CD4-positive, alpha-beta T cell (primary cell): Measurements from ENCODE around the gene TAAR2. TPM values are rescaled to one million over a fixed set of nuclear protein-coding genes. Genes with fewer than 3 reads are reported as not detected.

Source experiments
- ATAC-seq: fragments of 200-7000 bp; cut with Tn5 transposase; one replicate; pipeline ENCODE4 v1.10.0; 2022; ENCODE audit warnings: mild to moderate bottlenecking; ENCODE audit not compliant: poor library complexity
- CTCF ChIA-PET: fragments of 350-600 bp; sonication (Branson Sonifier 250); formaldehyde crosslinking; loops from one replicate; lab custom pipeline; 2021; ENCODE audit warnings: antibody characterized with exemption, inconsistent platforms; lab: Charles Lee
- POLR2A ChIA-PET: fragments of 350-600 bp; sonication (Branson Sonifier 250); formaldehyde crosslinking; loops from one replicate; lab custom pipeline; 2021; ENCODE audit warnings: antibody characterized with exemption, inconsistent platforms; lab: Charles Lee
- DNase-seq, 14 experiments: peaks; one replicate each; pipeline ENCODE4 v3.0.0-alpha.2; 2013 to 2020; ENCODE audit warnings: mixed read lengths in 2 of 14
- H3K27ac ChIP-seq, 2 donors: one replicate each; pipeline versions ENCODE4 v1.5.1 to v1.7.0; 2013; ENCODE audit warnings: low read length in 2 of 2, low read depth in 1 of 2, mild to moderate bottlenecking in 1 of 2
- H3K27me3 ChIP-seq, 2 experiments: 1 replicate in 1 of 2; 2 replicates in 1 of 2; pipeline versions ENCODE4 v1.6.1 to v1.7.0; 2013; ENCODE audit warnings: low read length in 2 of 2, control low read depth in 1 of 2, mild to moderate bottlenecking in 1 of 2, moderate library complexity in 1 of 2; ENCODE audit not compliant: insufficient read depth in 2 of 2, control insufficient read depth in 1 of 2
- H3K36me3 ChIP-seq: one replicate; pipeline ENCODE4 v1.6.1; 2013; ENCODE audit warnings: low read length, control low read depth; ENCODE audit not compliant: insufficient read depth
- H3K4me1 ChIP-seq: one replicate; pipeline ENCODE4 v1.6.1; 2013; ENCODE audit warnings: low read length, control low read depth; ENCODE audit not compliant: insufficient read depth
- H3K4me3 ChIP-seq: one replicate; pipeline ENCODE4 v1.5.1; 2013; ENCODE audit warnings: mild to moderate bottlenecking, low read length, moderate library complexity
- H3K9me3 ChIP-seq, 2 experiments: 1 replicate in 1 of 2; 2 replicates in 1 of 2; pipeline versions ENCODE4 v1.6.1 to v1.7.0; 2013; ENCODE audit warnings: low read length in 2 of 2, mild to moderate bottlenecking in 2 of 2, control low read depth in 1 of 2, moderate library complexity in 1 of 2; ENCODE audit not compliant: control insufficient read depth in 1 of 2, insufficient read depth in 1 of 2
- H3K27ac Mint-ChIP-seq: one replicate; pipeline ENCODE4 v1.8.0; 2020; ENCODE audit warnings: mixed read lengths
- H3K27me3 Mint-ChIP-seq: one replicate; pipeline ENCODE4 v1.8.0; 2021; ENCODE audit warnings: mixed read lengths
- H3K36me3 Mint-ChIP-seq: one replicate; pipeline ENCODE4 v1.8.0; 2021; ENCODE audit warnings: low read depth, mixed read lengths
- H3K4me1 Mint-ChIP-seq: one replicate; pipeline ENCODE4 v1.8.0; 2021; ENCODE audit warnings: low read depth, mixed read lengths
- H3K4me3 Mint-ChIP-seq: one replicate; pipeline ENCODE4 v1.8.0; 2020; ENCODE audit warnings: mild to moderate bottlenecking, mixed read lengths
- H3K9me3 Mint-ChIP-seq: one replicate; pipeline ENCODE4 v1.8.0; 2020; ENCODE audit warnings: mixed read lengths
- intact Hi-C, 2 experiments: fragments of 100-400 bp; cut with DNase I in 1 of 2; cut with micrococcal nuclease in 1 of 2; formaldehyde crosslinking; loops; one replicate each; pipeline versions ENCODE4 v1.15.1 to v1.9.0; 2023 to 2025; cut with DNase I, micrococcal nuclease
- total RNA-seq, 174 experiments: library from RNA in 2 of 174; stranded (reverse) in 2 of 174; gene quantifications; one replicate each; pipeline ENCODE4 v1.2.3 and lab custom pipeline; 2021 to 2026
- TF ChIP-seq, protein P1 (sequence below): fragments of 200-600 bp; IDR thresholded peaks from one replicate; pipeline ENCODE4 v1.8.0; 2022; ENCODE audit warnings: antibody characterized with exemption, mild to moderate bottlenecking

TAAR2 gene
- total RNA-seq, 2 experiments from 2014 or later = not detected

DNA sequence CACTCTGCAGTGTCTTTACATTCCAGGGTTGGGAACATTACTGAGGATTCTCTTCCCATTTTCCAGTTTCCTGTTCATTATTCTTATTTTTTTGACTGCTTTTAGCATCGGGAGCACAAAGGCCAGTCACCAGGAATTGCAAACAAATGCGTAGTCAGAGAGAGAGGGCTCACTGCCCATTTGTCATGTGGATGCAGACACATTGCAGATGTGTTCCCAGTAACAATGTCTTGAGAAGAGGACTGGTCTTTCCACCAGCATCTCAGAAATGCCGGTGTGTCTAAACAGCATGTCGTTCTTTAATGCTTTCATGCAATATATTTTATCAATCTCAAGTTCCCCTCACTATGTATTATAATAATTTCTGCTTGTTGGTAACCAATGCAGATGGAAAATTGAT is 54.9 kb downstream of the TAAR2 start:
- Mint-ChIP-seq H3K36me3 (no peaks in the 10 kb centered on the region), H3K27ac (no peak overlapping the region), H3K4me3 (no peak overlapping the region), H3K9me3 (no peaks in the 10 kb centered on the region), H3K4me1 (no peaks in the 10 kb centered on the region), H3K27me3 (peaks cover 38% of the 10 kb centered on the region)
- TF ChIP-seq, protein P1, sequence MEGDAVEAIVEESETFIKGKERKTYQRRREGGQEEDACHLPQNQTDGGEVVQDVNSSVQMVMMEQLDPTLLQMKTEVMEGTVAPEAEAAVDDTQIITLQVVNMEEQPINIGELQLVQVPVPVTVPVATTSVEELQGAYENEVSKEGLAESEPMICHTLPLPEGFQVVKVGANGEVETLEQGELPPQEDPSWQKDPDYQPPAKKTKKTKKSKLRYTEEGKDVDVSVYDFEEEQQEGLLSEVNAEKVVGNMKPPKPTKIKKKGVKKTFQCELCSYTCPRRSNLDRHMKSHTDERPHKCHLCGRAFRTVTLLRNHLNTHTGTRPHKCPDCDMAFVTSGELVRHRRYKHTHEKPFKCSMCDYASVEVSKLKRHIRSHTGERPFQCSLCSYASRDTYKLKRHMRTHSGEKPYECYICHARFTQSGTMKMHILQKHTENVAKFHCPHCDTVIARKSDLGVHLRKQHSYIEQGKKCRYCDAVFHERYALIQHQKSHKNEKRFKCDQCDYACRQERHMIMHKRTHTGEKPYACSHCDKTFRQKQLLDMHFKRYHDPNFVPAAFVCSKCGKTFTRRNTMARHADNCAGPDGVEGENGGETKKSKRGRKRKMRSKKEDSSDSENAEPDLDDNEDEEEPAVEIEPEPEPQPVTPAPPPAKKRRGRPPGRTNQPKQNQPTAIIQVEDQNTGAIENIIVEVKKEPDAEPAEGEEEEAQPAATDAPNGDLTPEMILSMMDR = no peak
- no peaks in the 10 kb centered on the region for H3K36me3 ChIP-seq
- H3K27me3 ChIP-seq = peaks cover 0 to 12% of the 10 kb centered on the region in 2 experiments
- ATAC-seq (no peak), DNase-seq (no peak)
- CTCF ChIA-PET = no interaction called here
- no peak overlapping the region for H3K4me3 ChIP-seq
- no peaks in the 10 kb centered on the region for H3K4me1 ChIP-seq
- intact Hi-C loops = no loop called here
- H3K9me3 ChIP-seq = no peaks in the 10 kb centered on the region
- POLR2A ChIA-PET = no interaction called here
- no peak overlapping the region for H3K27ac ChIP-seq

DNA sequence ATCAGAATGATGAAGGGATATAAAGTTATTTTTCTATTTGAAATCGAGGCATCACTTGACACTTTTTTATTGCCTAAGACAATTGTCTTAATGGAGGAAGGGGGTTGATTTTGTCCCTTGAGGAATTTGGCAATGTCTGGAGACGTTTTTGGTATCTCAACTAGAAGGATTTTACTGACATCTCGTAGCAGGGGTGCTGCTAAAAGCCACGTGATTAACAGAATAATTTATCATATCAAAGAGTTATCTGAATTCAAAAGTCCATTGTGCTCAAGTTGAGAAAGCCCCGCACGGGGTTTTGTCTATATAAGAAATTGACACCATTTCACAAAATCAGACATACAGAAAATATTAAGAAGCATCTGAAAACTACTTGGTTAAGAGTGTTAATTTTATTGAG is 55.5 kb downstream of the TAAR2 start:
- Mint-ChIP-seq H3K4me1 (no peaks in the 10 kb centered on the region), H3K4me3 (no peak overlapping the region), H3K9me3 (no peaks in the 10 kb centered on the region), H3K27ac (no peak overlapping the region), H3K27me3 (peaks cover 34% of the 10 kb centered on the region), H3K36me3 (no peaks in the 10 kb centered on the region)
- Histone ChIP-seq H3K4me3 (no peak overlapping the region), H3K4me1 (no peaks in the 10 kb centered on the region), H3K9me3 (no peaks in the 10 kb centered on the region), H3K36me3 (no peaks in the 10 kb centered on the region), H3K27me3 (peaks cover 0 to 9% of the 10 kb centered on the region in 2 experiments), H3K27ac (no peak overlapping the region)
- DNase-seq = no peak
- ChIA-PET POLR2A (no interaction called here), CTCF (no interaction called here)
- ATAC-seq = no peak
- TF ChIP-seq, protein P1 = no peak
- intact Hi-C loops = no loop called here

DNA sequence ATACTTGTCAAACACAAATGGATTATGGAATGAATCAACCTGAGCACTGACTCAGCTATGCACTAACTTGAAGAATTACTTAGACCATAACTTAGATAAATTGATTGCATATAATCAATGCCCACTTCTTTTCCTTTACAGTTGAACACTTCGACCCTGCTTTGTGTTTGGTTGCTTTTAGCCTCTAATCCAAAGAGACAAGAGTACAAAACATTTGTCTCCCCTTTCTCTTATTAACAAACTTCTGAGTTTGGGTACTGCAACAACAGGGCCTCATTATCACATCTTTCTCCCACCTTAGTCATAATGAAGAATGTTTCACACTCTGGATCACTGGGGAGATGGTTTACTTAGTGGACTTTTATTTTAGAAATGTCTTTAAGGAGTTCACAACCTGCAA is 56.5 kb downstream of the TAAR2 start:
- Histone ChIP-seq H3K27ac (no peak overlapping the region), H3K9me3 (no peaks in the 10 kb centered on the region), H3K27me3 (peaks cover 0 to 13% of the 10 kb centered on the region in 2 experiments), H3K4me1 (no peaks in the 10 kb centered on the region), H3K4me3 (no peak overlapping the region), H3K36me3 (no peaks in the 10 kb centered on the region)
- Mint-ChIP-seq H3K27me3 (peaks cover 34% of the 10 kb centered on the region), H3K9me3 (no peaks in the 10 kb centered on the region), H3K4me1 (no peaks in the 10 kb centered on the region), H3K36me3 (no peaks in the 10 kb centered on the region), H3K4me3 (no peak overlapping the region), H3K27ac (no peak overlapping the region)
- intact Hi-C loops = no loop called here
- ChIA-PET CTCF (no interaction called here), POLR2A (no interaction called here)
- TF ChIP-seq, protein P1 = no peak
- DNase-seq = no peak
- ATAC-seq = no peak

Other genes starting within 250 kb of the TAAR2 start
- not detected for gene MOXD1, start 222.8 kb downstream of the TAAR2 start, total RNA-seq
- gene STX7, start 111.2 kb downstream of the TAAR2 start, total RNA-seq = 1 to 10 TPM; 4.3 to 5.9 TPM
- not detected for gene TAAR9, start 86.0 kb downstream of the TAAR2 start, total RNA-seq
- gene TAAR8, start 71.6 kb downstream of the TAAR2 start, total RNA-seq = not detected
- not detected for gene TAAR6, start 54.0 kb downstream of the TAAR2 start, total RNA-seq
- gene TAAR5, start 34.5 kb downstream of the TAAR2 start, total RNA-seq = not detected
- not detected for gene TAAR1, start 34.9 kb upstream of the TAAR2 start, total RNA-seq
- gene VNN1, start 89.8 kb upstream of the TAAR2 start, total RNA-seq = not detected
- gene VNN2, start 133.6 kb upstream of the TAAR2 start, total RNA-seq = 1 to 10 TPM; 6.5 to 7.0 TPM
- 1 to 10 TPM; 8.5 to 9.0 TPM for gene SLC18B1, start 174.4 kb upstream of the TAAR2 start, total RNA-seq
- 1,000 to 10,000 TPM; 2,765 to 2,889 TPM for gene RPS12, start 190.3 kb upstream of the TAAR2 start, total RNA-seq